GM12892 (cell line): ENCODE data around the gene SAXO2. TPM values are rescaled to one million over a fixed set of nuclear protein-coding genes. Genes with fewer than 3 reads are reported as not detected.
A peak's percentile ranks its signal among the peaks of the same experiment; 100 is the strongest.
"Not testable (repeated sequence)": the region's sequence is repeated elsewhere in the genome, so short reads cannot be mapped to it uniquely, and the experiment has no call there.

Source experiments
- DNase-seq: peaks from one replicate; pipeline ENCODE4 v3.0.0; 2011; ENCODE audit not compliant: insufficient read length
- FAIRE-seq: peaks from 2 replicates; lab custom pipeline; 2011; peaks lifted over from hg19 to GRCh38; lab: Jason Lieb, UNC
- POLR2A ChIP-seq: IDR thresholded peaks from 2 replicates; pipeline ENCODE4 v1.6.1; 2011; ENCODE audit warnings: low read depth, low read length, control low read depth
- POLR2AphosphoS5 ChIP-seq: IDR thresholded peaks from 2 replicates; pipeline ENCODE4 v1.6.1; 2011; ENCODE audit warnings: low read depth, low read length, control low read depth
- TAF1 ChIP-seq: IDR thresholded peaks from 2 replicates; pipeline ENCODE4 v1.6.1; 2011; ENCODE audit warnings: low read depth, mild to moderate bottlenecking, control low read depth, low read length, borderline replicate concordance
- polyA plus RNA-seq: library from polyadenylated mRNA; unstranded; fragments of >200 nt; gene quantifications from one replicate; pipeline ENCODE4 v1.2.1, GENCODE V29; 2012; ENCODE audit warnings: missing spikeins, inconsistent platforms; ENCODE audit not compliant: missing spikeins

Gene SAXO2, protein sequence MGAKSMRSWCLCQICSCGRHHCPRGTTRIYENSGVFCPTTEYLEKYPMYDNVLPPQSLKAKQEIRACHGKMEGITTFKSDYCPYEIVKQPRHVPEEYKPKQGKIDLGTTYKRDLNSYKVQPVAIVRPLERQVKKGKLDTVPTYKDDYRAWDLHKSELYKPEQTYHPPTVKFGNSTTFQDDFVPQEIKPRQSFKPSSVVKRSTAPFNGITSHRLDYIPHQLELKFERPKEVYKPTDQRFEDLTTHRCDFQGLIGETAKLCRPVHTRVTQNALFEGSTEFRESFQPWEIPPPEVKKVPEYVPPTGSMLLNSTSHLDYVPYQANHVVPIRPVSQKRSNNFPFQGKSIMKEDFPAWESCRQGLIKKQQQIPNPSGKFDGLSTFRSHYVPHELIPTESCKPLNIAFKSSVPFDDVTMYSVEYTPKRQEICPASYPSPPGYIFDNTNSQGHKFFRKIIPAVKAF
- 0.68 TPM for polyA plus RNA-seq

DNA sequence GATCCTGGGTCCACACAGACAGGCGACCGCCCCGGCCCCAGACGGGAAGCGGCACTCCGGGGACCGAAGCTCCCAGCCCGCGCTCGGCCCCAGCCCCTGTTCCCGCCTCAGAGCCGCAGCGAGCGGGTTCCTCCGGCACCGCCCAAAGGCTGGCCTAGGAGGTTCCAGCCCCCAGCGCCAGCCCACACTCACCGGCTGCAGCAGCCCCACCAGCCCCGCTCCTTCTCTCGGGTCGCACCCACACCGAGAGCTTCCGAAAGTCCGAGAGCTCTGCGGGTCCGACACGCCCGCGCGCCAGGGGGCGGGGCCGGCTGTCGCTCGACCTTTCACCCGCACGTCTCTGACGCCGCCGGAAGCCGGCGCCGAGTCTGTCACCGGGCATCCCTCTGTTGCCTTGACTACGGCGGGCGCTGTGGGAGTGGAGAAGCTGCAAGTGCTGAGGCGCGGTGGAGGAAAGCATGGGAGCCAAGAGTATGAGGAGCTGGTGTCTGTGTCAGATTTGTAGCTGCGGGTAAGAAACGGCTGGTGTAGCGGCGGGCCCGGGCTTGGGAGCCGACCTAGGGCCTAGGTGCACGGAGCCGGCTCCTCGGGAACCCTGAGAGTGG, at the start of gene SAXO2, which contains the start of gene EFL1:
Gene SAXO2 (plus strand): TSS at position 397 of the 605 bp plus-strand sequence. CDS start 62 bp downstream, at position 459.
Gene EFL1 (minus strand): TSS at position 313 of the 605 bp plus-strand sequence. CDS start 956 bp downstream, outside the sequence.
- TF ChIP-seq POLR2AphosphoS5 (peak; percentile 50; the same call in 1 of the 2 replicates), POLR2A (peak; percentile 70; the same call in 1 of the 2 replicates), TAF1 (0 out of 2 replicates have a peak, but pooled peaks have one; percentile 37)
- DNase-seq: peak; percentile 77
- peak; percentile 92 for FAIRE-seq

DNA sequence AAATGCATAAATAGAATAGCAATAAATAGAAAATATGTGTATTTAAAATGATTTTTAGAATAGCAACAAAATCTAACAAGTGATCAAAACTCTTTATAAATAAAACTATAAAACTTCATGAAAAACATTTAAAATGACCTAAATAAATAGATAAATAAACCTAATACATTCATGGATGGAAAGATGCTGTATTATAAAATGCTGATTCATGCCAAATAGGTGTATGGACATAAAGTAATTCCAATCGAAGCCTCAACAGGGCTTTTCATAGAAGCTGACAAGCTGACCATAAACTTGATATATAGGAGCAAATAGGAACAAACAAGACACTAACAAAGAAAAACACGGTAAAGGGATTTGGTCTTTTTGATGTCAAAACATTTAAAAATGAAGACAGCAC, 46.5 kb upstream of the SAXO2 start:
- FAIRE-seq, DNase-seq: not testable (repeated sequence)

DNA sequence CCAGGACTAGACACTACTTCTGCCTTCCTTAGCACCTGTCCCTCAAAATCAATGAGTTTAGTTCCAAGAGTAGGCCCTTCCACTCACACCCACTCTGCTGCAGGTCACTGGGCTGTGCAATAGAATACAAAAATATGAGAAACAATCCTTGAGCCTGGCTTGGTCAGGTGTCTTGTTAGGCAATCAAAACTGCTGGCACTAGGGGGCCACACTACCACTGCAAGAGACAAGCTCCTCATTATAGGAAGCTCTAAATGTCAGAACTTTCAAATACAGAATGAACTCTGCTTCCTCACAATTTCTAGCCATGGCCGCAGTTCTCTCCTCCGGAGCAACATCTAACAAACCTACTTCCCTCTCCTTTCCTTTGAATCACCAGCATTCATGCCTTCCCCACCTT, 41.1 kb upstream of the SAXO2 start:
- not testable (repeated sequence) for DNase-seq
- peak; percentile 85 for FAIRE-seq

DNA sequence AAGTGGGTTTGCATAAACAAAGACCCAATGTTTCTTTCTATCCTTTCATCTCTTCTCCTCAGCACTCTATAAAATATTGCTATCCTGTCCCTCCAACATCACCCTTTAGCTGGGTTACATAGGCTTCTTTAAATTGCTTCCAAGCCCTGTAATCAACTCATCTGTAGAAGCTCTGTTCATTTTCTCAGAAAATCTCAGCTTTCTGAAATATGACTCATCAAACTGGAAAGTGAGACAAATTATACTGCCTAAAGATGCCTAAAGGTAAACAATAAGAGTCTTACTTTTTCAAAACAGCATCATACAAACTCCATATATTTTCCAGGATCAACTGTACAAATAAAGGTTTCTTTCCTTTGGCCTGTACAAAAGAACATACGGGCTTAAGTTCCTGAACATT, 33.9 kb upstream of the SAXO2 start:
- TF ChIP-seq POLR2AphosphoS5: no peak
- no peak for TF ChIP-seq POLR2A
- no peak for TF ChIP-seq TAF1
- DNase-seq: no peak
- FAIRE-seq: no peak

DNA sequence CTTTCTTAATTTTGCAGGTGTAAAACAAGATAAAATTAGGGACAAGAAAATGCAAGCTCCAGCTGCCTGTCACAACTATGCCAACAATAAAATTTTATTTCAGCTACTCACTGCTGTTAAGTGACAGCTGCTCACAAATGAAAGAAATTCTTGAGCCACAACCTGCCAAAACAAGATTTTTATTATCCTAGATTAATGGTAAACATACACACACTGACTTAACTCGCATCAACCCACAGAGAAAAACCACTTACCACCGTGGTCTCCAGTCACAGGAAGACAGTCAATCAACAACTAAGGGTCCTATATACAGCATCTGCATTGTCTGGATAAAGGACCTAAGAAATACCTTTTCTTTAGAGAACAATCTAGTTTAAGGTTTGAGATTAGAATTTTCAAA, 31.4 kb upstream of the SAXO2 start:
- FAIRE-seq (no peak), DNase-seq (no peak)
- TF ChIP-seq POLR2AphosphoS5 (no peak), TAF1 (no peak), POLR2A (no peak)

DNA sequence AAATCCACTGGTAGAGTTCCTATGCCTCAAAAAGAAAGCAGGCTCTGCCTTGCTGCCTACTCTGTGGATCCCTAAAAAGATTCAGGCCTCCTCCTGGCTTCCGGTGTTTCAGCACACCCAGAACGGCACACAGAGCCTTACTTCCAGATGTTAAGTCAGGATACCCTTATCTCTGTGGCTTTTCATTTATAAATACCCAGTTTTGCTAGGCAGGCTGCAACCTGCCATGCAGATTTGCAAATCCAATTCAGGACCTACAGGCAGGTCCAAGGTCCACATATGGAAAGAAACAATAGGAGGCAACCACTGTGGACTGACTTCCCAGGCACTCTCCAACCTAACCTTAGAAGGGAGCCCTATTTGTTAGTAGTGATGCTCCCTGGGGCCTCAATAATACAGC, 30.8 kb upstream of the SAXO2 start:
- FAIRE-seq: no peak
- no peak for TF ChIP-seq POLR2AphosphoS5
- TF ChIP-seq TAF1: no peak
- TF ChIP-seq POLR2A: no peak
- DNase-seq: no peak

DNA sequence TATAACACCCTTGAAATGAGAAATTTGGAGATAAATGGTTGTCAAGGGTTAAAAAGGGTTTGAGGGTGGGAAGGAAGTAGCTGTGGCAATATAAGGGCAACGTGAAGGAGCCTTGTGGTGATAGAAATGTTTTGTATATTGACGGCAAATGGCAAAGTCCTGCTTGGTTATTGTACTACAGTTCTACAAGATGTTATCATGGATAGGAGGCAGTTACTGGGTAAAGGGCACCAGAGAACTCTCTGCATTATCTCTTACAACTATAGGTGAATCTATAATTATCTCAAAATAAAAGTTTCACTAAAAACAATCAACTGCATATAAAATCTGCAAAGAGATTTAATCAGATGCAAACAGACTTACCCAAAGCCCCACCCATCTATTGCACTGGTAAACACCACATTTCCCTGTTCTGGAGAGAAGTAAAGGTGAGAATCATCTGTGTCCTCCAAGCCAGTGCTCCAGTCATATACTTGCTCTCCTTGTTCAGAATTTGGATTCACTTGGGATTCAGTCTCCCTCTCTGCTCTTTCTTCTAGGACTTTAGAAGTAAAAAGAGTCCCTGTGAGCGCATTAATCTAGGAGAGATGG, 24.6 kb upstream of the SAXO2 start:
- DNase-seq, FAIRE-seq: not testable (repeated sequence)

DNA sequence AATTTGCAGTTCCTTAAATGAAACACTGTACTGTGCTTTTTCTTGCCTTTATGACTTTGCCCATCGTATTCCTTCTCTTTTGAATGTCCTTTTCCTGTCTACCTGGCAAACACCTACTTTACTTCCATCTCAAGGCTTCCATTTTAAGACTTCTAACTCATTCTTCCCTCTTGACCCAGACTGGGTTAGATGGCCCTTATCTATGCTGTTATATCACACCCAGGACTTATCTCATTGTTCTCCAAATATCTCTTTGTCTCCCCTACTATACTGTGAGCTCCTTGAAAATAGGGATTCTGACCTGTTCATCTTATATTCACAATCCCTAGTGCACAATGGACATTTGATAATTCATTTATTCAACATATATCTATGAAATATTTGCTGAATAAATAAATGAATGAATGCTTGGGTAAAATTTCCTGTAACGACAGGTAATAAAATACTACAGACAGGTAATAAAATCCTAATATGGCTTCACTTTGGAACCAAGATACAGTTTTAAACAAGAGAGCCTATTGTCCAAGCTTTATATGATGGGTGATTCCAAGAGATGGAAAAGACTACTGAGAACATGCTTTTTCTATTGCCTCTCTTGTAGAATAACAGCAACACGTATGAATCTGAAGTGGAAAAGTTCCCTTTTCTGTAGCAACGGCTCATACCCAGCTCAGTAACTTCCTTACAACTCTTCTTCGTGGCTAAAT, 22.8 kb upstream of the SAXO2 start:
- FAIRE-seq: no peak
- no peak for TF ChIP-seq POLR2A
- no peak for TF ChIP-seq TAF1
- no peak for TF ChIP-seq POLR2AphosphoS5
- DNase-seq: no peak

DNA sequence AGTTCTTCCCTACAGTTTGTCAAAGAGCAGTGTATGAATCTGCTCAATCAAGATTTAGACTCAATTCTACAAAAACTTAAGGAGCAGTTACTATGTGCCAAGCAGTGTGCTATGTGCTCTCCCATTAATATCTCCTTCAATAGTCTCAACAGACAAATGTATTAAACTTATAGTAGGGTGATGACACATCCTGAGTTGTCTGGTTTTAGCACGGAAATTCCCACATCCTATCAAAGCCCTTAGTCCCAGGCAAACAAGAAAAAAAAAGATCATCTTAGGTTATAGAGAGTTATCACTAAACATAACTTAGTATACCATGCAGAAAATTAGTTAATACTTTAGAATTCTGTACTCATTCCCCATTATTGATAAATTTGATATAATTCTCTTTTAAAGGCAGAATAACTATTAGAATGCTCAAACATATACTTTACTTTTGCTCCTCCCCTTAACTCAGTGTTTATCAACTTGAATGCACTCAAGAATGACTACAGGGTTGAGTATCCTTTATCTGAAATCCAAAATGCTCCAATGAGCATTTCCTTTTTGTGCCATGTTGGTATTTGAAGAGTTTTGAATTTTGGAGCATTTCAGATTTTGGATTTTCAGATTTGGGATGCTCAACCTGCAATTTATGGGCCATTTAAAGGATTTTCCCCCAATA, 20.6 kb upstream of the SAXO2 start:
- not testable (repeated sequence) for DNase-seq, FAIRE-seq

DNA sequence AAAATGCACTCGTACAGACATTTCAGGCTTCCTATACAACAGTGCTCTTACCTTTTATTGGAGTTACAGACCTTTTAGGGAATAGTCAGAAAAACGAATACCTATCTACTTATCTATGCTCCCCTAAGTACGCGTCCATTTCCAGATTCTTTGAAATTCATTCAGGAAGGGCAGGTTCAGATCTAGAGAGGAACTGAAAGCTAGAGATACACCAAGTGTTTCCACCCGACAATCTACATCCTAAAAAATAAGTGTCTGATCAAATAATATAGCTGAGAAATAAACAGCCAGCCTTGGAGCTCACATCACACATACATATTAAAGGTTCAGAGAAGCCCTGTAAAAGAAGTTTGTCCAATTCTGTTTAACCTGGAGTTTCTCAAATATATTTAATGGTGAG, 19.0 kb upstream of the SAXO2 start:
- not testable (repeated sequence) for FAIRE-seq, DNase-seq

DNA sequence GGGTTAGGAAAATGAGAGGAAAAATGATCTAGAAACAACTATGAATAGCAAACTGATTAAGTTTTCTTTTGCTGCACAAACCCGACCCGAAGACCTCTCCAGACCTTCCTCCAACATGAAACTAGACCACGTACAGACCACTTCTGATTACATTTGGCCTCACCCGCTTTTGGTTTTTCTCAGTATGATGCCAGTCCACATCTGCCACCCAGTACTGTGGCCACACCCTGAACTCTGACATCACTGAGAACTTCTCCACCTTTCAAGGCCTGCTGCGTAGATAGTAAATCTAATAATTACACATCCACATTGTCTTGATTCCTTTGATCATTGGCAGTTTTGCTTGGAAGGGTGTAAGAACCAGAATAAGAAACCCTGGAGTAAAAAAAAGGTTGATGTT, 16.7 kb upstream of the SAXO2 start:
- not testable (repeated sequence) for DNase-seq, FAIRE-seq

DNA sequence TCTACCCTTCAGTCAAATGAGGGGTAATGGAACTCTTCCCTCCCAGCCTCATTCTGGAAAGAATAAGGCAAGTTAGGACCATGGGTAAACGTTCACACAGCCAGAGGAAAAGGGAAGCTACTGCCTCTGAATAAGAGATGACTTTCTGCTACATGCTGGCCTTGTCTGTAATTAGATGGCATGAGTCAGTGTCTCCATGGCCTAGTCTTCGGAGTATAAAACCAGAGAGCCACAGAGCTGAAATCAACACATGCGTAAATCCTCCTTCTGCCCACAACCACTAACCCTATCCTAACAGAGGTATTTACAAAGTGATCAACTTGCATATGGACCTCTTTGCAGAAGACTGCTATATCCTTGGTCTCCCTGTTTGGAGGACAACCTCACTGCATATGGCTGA, 14.4 kb upstream of the SAXO2 start:
- not testable (repeated sequence) for DNase-seq, FAIRE-seq

DNA sequence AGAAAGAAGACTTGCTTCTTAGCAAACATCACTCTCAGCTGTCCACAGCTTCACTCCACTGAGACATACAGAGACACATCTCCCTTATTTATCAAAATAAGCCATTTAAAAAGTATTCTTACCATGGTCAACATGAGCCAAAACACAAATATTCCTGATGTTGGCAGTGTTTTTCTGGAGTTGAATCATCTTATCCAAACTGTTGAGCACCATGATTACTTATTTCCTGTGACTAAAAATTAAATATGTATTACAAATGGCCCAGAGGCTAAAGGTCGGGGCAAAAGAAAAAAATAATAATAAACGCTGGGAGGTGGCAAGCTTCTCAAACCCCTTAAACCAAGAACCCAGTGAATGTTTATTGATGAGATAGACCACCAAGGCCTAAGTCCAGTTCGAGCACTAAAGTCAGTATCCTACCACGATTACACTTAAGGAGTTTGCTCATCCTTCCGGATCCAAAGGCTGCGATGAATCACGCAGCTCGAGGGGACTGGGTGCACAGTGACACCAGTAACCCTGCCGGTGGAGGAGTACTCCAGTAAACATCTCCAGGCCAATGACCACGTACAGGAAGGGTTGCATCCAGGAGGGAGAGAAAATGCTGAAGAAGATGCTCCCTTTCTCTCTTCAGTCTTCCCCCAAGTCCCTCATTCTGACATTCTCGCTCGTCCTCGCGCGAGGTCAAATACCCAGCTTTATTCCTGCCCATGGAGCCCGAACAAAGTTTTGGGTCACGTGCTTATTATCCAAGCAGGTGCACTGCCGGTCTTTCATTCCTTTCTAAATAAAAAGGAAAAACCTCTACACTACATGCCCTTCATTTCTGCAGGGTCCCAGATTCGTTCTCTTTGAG, 824 bp upstream of the SAXO2 start:
- not testable (repeated sequence) for DNase-seq

More for the DNA sequence above, 824 bp upstream of the SAXO2 start:
- peak; percentile 87 for FAIRE-seq
